Myocyte (in vitro differentiated cells): ENCODE data around the gene DHX36. TPM values are rescaled to one million over a fixed set of nuclear protein-coding genes. Genes with fewer than 3 reads are reported as not detected.

Experiments
- DNase-seq: peaks from one replicate; pipeline ENCODE4 v3.0.0-alpha.2; 2012; ENCODE audit warnings: low read depth
- polyA plus RNA-seq: library from polyadenylated mRNA; unstranded; fragments of >200 nt; gene quantifications from one replicate; pipeline ENCODE4 v1.2.1, GENCODE V29; 2012; ENCODE audit warnings: missing spikeins
- total RNA-seq: library from RNA; depleted of rRNA; stranded (reverse); fragments of >200 nt; gene quantifications from 2 replicates; pipeline ENCODE4 v1.2.3, GENCODE V29; 2014

The DHX36 gene
- 43.5 and 54.5 TPM in 2 replicates for total RNA-seq
- polyA plus RNA-seq: 19.9 TPM

GRCh38 chr3:154323891-154324738 lies at the start of gene DHX36:
Gene DHX36, minus strand, starts transcription at chr3:154324487. Its CDS starts 71 bp downstream, at chr3:154324416.
- peak; percentile 94 for DNase-seq

GRCh38 chr3:154367221-154367620 lies 42.9 kb upstream of the DHX36 start:
- no peak for DNase-seq

GRCh38 chr3:154364849-154365248 lies 40.6 kb upstream of the DHX36 start:
- no peak for DNase-seq

GRCh38 chr3:154361099-154361498 lies 36.8 kb upstream of the DHX36 start:
- no peak for DNase-seq

GRCh38 chr3:154356009-154356408 lies 31.7 kb upstream of the DHX36 start:
- no peak for DNase-seq

GRCh38 chr3:154349223-154349622 lies 24.9 kb upstream of the DHX36 start:
- no peak for DNase-seq

GRCh38 chr3:154345422-154346122 lies 21.3 kb upstream of the DHX36 start:
- no peak for DNase-seq

- no peak for DNase-seq
These were observed 14.3 kb upstream of the DHX36 start for GRCh38 chr3:154338570-154338969.

GRCh38 chr3:154338008-154338407 lies 13.7 kb upstream of the DHX36 start:
- DNase-seq: no peak

GRCh38 chr3:154334973-154335420 lies 10.7 kb upstream of the DHX36 start:
- DNase-seq: peak; percentile 49

GRCh38 chr3:154327871-154328270 lies 3.6 kb upstream of the DHX36 start:
- DNase-seq: no peak

- peak; percentile 10 for DNase-seq
These were observed 632 bp upstream of the DHX36 start for GRCh38 chr3:154324919-154325318.

GRCh38 chr3:154316974-154317767 lies 7.1 kb downstream of the DHX36 start:
- DNase-seq: no peak

GRCh38 chr3:154314152-154314551 lies 10.1 kb downstream of the DHX36 start:
- DNase-seq: no peak

GRCh38 chr3:154310840-154311239 lies 13.4 kb downstream of the DHX36 start:
- peak; percentile 25 for DNase-seq

GRCh38 chr3:154307363-154307762 lies 16.9 kb downstream of the DHX36 start:
- DNase-seq: no peak

- no peak for DNase-seq
These were observed 19.4 kb downstream of the DHX36 start for GRCh38 chr3:154304936-154305335.

GRCh38 chr3:154304116-154304786 lies 20.0 kb downstream of the DHX36 start:
- no peak for DNase-seq

- no peak for DNase-seq
These were observed 22.7 kb downstream of the DHX36 start for GRCh38 chr3:154301561-154301960.

- peak; percentile 6 for DNase-seq
These were observed 30.3 kb downstream of the DHX36 start for GRCh38 chr3:154294016-154294415.

- no peak for DNase-seq
These were observed 34.1 kb downstream of the DHX36 start for GRCh38 chr3:154290187-154290586.
